ENCODE measurements around the gene RCBTB2.

RCBTB2 gene

DNA sequence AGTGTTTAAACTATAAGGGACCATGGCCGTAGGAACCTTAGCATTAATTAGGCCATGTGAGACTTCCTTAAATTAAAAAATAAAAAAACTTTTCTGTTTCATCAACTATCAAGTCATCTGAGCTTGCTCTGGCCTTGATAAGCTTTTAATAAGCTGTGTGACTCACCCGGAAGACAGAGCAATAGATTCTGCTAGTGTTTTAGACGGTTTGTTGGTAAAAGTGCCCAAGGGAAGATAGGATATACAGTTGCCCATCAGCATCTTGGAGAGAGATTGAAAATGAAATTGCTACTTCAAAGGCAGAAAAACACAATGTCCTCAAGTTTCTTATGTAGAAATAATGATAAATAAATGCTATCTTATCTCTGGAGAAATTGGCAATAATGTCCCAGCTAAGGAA lies 31.2 kb upstream of the RCBTB2 start:
- no peak for DNase-seq

DNA sequence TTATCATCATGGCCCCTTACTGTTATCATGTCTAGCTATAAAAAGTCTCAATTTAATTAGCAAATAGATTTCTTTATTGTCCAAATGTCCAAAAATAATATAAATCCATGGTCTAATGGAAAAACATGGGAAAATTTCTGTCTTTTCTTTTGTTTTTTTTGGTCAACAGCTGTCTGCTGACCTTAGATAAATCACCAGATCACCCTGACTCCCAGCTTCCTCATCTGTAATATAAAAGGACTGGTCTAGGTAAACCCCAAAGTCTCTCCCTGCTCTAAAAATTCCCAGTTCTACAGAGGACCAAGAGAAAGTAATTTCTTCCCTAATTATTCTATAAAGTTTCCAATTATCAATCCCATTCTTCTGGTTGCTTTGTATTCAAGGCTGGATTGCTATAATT lies 30.7 kb upstream of the RCBTB2 start:
- DNase-seq: no peak

- DNase-seq: no peak
Observed at GRCh38 chr13:48562296-48563066, 29.6 kb upstream of the RCBTB2 start.

DNA sequence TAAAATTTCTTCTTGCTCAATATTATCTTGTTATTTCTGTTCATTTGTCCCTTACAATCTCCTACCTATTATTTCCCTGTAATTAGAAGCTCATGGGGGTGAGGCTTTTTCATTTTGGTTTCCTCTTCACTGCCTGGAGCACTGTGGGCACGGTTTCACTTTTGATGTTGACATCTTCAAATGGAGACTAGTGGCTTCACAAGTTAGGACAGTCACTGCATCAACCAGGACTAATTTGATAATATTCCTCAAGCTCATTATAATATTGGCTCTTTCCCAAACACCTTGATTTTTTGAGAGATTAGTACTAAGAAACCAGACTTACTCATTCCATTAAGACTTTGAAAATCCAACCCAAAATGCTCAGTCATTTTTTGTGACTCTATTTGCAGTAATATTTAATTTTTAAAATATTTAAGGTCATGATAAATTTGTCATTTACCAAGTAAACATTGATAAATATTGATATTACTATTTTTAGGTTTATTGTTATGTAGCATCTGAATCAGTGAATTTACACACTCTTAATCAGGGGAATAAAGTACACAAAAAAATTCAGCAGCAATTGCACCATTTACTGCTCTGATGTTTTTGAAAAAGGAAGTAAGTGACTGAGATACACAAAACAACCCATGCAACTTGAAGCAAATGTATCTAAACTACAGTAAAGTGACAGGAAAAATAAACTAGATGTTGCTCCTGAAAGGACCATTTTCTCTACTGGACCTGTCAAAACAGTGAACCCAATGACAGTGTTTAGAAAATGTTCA lies 28.8 kb upstream of the RCBTB2 start:
- no peak for DNase-seq

- no peak for DNase-seq
Observed at GRCh38 chr13:48560657-48561337, 27.9 kb upstream of the RCBTB2 start.

GRCh38 chr13:48559638-48560320 lies 26.9 kb upstream of the RCBTB2 start:
- DNase-seq: no peak

- DNase-seq: no peak
Observed at GRCh38 chr13:48556817-48557216, 23.9 kb upstream of the RCBTB2 start.

GRCh38 chr13:48555441-48555840 lies 22.6 kb upstream of the RCBTB2 start:
- DNase-seq: no peak

GRCh38 chr13:48551329-48551728 lies 18.4 kb upstream of the RCBTB2 start:
- DNase-seq: no peak

DNA sequence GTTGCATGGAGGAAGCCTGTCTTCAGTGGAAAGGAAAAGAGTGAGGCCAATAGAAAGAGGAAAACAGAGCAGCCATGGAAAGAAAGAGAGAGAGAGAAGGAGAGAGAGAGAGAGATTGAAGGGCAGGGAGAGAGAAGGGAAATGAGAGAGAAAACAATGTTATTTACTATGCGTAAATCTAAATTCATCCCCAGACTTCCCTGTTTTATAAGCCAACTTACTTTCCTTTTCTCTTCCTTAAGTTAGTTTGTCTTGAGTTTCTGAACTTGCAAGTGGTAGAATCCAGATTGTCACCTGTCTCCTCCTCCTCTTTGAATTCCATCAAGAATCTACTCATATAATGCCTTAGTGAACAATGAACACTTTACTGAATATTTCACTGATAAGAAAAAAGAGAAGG lies 16.8 kb upstream of the RCBTB2 start:
- DNase-seq: no peak

GRCh38 chr13:48547663-48548092 lies 14.8 kb upstream of the RCBTB2 start:
- no peak for DNase-seq

DNA sequence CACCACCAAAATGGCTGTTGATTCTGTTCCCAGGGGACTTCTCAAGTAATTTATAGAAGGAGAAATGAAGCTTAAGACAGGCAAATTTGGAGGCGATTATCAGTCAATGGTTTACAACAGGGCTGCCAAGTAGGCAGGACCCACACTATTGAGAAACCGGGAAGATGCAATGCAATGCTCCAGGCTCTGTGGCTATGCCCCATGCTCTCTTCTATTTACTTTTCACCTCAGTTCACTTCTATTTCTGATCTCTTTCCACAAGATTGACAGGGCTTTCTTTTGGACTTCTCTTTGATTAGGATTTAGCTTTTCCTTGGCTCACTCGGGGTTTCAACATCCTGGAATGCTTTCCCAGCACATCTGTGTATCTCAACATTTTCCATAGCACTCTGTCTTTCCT lies 12.7 kb upstream of the RCBTB2 start:
- DNase-seq: no peak

DNA sequence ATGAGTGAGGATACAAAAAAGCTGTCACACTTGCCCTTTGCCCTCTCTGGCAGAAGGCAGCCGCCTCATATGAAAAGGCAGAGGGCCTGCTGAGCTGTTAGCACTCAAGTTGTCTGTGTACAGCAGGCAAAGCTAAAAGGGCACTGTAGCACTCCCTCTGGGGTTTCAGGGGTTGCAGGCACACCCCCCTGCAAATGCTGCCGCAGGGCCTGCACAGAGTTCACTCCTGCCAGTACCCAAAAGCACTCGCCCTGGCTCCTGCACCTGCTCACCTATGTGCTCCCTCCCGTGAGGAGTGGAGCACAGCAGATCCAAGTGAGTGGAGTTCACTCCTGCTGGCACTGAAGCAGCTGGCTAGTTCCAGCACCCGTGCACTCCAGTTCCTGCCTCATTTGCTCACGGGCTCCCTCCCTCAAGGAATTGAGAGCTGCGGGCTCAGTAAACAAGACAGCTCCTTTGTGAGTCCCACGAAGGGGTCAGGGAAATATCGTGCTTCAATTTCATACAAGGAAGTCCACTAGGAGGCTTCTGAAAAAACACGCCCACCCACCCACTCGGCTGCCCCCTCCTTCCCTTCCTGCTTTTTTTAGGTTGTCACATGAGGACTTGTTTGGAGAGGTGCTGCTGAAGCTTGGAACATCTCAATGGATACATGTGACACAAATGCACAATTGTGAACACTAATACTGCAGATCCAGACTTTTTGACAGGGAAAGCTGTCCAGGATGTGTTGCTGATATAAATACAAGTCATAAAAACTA lies 9.9 kb upstream of the RCBTB2 start:
- DNase-seq: peak in 32 of 56 donors; percentile 4 to 53 (median 16)

GRCh38 chr13:48542138-48542537 lies 9.3 kb upstream of the RCBTB2 start:
- DNase-seq: no peak

DNA sequence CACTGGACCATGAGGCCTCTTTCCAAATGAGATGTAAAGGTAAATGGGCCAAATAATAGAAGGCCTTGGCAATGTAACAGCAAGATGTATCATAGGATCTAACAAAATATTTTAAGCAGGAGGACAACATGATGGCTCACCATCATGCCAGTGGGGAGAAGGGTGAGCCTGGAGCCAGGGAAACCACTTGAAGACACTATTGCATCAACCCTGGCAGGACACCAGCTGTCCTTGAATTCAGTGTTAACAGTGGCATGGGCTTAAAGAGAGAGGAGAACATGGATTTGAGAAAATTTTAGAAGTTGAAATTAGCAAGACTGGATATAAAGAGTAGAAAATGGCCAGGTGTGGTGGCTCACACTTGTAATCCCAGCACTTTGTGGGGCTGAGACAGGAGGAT lies 6.7 kb upstream of the RCBTB2 start:
- no peak for DNase-seq

GRCh38 chr13:48536621-48537250 lies 3.9 kb upstream of the RCBTB2 start:
- no peak for DNase-seq

GRCh38 chr13:48535766-48536165 lies 2.9 kb upstream of the RCBTB2 start:
- no peak for DNase-seq

- DNase-seq: no peak
Observed at GRCh38 chr13:48534911-48535501, 2.1 kb upstream of the RCBTB2 start.

- no peak for DNase-seq
Observed at GRCh38 chr13:48533961-48534600, 1.2 kb upstream of the RCBTB2 start.

- peak in 5 of 56 donors; percentile 51 to 70 (median 61) for DNase-seq
Observed at GRCh38 chr13:48532256-48532505, 699 bp downstream of the RCBTB2 start.
